ENCODE data around the gene ZPR1. TPM values are rescaled to one million over a fixed set of nuclear protein-coding genes. Genes with fewer than 3 reads are reported as not detected.

Gene ZPR1
- total RNA-seq, 2 donors from 2014 or later: 77.6 to 106 TPM

DNA sequence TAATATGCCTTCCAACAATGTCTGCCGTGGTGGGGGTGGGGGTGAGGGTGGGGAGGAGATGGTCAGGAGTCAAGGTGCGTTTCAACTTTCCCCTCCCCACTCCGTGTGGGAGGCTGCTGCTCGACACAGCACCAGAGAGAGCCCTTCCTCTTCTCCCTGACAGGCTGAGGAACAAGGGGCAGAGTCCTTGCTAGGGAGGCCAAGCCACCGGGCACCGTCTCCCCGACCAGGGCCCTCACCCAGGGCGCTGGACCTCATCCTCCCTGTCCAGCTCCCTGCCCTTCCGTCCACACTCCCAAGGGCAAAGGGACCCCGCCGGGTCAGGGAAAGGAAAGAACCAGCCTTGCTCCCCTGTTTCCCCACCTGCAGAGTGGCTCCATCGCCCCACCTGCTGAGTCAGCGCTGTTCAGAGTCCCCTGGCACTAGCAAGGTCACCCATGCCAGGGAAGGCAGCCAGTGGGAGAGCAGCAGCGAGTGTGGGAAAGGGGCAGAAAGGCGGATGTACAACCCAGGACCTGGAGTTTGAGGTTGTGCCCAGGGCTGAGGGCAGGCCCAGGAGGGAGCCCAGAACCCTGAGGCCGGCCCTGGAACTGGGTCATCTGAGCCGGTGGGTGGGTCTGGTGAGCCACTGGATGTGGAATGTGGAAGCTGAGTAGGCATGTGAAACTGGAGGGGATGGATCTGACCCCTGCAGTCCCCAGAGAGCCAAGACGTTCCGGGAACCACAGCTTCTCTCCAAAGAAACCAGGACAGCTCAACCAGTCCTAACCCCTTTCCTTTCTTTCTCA lies 62.2 kb downstream of the ZPR1 start:
- DNase-seq (no peak), ATAC-seq (replicated peaks in 1 of 2) (no peak)
- Mint-ChIP-seq H3K27me3 (ENCODE audit: low read depth) (peaks cover 7% of the 10 kb centered on the region), H3K4me3 (no peak overlapping the region), H3K27ac (no peak overlapping the region), H3K36me3 (ENCODE audit: insufficient read depth in 2 of 2) (no peaks in the 10 kb centered on the region), H3K4me1 (ENCODE audit: low read depth) (no peaks in the 10 kb centered on the region), H3K9me3 (no peaks in the 10 kb centered on the region)

- H3K4me1 Mint-ChIP-seq (ENCODE audit: low read depth): no peaks in the 10 kb centered on the region
- no peak overlapping the region for H3K4me3 Mint-ChIP-seq
- no peak for ATAC-seq (replicated peaks in 1 of 2)
- peaks cover 7% of the 10 kb centered on the region for H3K27me3 Mint-ChIP-seq (ENCODE audit: low read depth)
- DNase-seq: no peak
- H3K9me3 Mint-ChIP-seq: no peaks in the 10 kb centered on the region
- H3K27ac Mint-ChIP-seq: no peak overlapping the region
- no peaks in the 10 kb centered on the region for H3K36me3 Mint-ChIP-seq (ENCODE audit: insufficient read depth in 2 of 2)
Observed at GRCh38 chr11:116724813-116725212, 63.0 kb downstream of the ZPR1 start.

Other genes with a start within 250 kb of the ZPR1 start
- 10 to 100 TPM; 26.1 to 32.8 TPM for gene BUD13, start 15.0 kb downstream of the ZPR1 start, total RNA-seq
- gene APOA5, start 3.9 kb upstream of the ZPR1 start, total RNA-seq: not detected
- gene APOA4, start 35.3 kb upstream of the ZPR1 start, total RNA-seq: not detected
- not detected for gene APOC3, start 41.9 kb upstream of the ZPR1 start, total RNA-seq
- gene APOA1, start 49.6 kb upstream of the ZPR1 start, total RNA-seq: not detected

All from activated T-cell treated with anti-CD3 and anti-CD28 coated beads, Interleukin-2, amount 50 U/mL, for 72 hours (primary cell).